ENCODE results near the gene CDK15.

DNA sequence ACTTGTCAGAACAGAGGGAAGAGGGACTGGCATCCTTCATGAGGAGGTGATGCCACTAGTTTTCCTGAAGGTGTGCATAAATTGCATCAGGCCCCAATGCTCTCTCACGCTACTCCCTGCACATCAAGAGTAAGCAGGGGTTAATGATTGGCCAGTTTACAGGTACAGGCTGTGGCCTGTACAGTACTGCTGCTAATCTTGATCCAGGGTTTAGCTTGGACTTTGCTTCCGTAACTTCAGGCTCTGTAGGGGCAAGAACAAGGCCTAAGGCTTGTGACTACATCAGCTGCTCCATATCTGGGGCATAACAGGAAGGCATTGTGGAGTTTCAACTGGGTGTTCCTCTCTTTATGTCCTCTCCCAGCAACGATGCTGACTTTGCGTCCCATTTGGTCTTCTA lies 130.5 kb downstream of the CDK15 start:
- TF ChIP-seq, protein P1, sequence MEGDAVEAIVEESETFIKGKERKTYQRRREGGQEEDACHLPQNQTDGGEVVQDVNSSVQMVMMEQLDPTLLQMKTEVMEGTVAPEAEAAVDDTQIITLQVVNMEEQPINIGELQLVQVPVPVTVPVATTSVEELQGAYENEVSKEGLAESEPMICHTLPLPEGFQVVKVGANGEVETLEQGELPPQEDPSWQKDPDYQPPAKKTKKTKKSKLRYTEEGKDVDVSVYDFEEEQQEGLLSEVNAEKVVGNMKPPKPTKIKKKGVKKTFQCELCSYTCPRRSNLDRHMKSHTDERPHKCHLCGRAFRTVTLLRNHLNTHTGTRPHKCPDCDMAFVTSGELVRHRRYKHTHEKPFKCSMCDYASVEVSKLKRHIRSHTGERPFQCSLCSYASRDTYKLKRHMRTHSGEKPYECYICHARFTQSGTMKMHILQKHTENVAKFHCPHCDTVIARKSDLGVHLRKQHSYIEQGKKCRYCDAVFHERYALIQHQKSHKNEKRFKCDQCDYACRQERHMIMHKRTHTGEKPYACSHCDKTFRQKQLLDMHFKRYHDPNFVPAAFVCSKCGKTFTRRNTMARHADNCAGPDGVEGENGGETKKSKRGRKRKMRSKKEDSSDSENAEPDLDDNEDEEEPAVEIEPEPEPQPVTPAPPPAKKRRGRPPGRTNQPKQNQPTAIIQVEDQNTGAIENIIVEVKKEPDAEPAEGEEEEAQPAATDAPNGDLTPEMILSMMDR (IDR thresholded peaks at IDR 0.05) = no peak
- TF ChIP-seq POLR2A (IDR thresholded peaks at IDR 0.05) = no peak

All from body of pancreas (tissue), 4 donors.